Erythroblast (primary cell): ENCODE data around the gene AIG1.

ENCODE experiments used
- GATA1 ChIP-seq: IDR thresholded peaks from 2 replicates; pipeline ENCODE4 v1.6.1; 2011; ENCODE audit warnings: low read depth, mild to moderate bottlenecking, control low read depth, low read length, moderate library complexity
- POLR2A ChIP-seq: IDR thresholded peaks from 2 replicates; pipeline ENCODE4 v1.6.1; 2011; ENCODE audit warnings: mild to moderate bottlenecking, low read length

DNA sequence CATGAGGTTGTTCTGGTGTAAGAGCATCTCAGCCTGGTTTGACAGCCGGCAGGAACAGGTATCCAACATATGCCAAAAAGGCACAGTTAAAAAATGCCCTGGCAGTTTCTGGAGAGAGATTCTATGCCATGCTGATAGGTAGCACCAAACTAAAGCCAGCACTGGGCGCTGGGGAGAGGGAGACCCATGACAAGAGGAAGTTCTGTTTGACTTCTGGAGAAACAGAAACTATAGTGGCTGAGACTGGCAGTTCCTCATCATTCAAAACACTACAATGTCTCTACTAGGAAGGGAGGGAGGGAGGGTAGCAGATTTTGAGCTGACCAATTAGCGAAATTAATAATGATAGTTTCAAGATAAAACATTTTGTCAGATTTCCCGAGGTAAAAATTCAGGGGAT is 215.7 kb downstream of the AIG1 start:
- TF ChIP-seq POLR2A (no peak), GATA1 (no peak)
